Stimulated activated naive CD8-positive, alpha-beta T cell treated with anti-CD3 and anti-CD28 coated beads, Interleukin-15, Interleukin-2, amounts not matched to agents 100 ng/mL and 50 ng/mL, for 24 hours (primary cell): ENCODE measurements around the gene ZFPM1.

Experiments
- H3K27ac Mint-ChIP-seq: one replicate; pipeline ENCODE4 v1.8.0; 2021; ENCODE audit warnings: mild to moderate bottlenecking, mixed read lengths
- H3K27me3 Mint-ChIP-seq: one replicate; pipeline ENCODE4 v1.8.0; 2021; ENCODE audit warnings: mixed read lengths
- H3K36me3 Mint-ChIP-seq: one replicate; pipeline ENCODE4 v1.8.0; 2021; ENCODE audit warnings: low read depth, mixed read lengths
- H3K4me1 Mint-ChIP-seq: one replicate; pipeline ENCODE4 v1.8.0; 2021; ENCODE audit warnings: low read depth, mixed read lengths
- H3K4me3 Mint-ChIP-seq: one replicate; pipeline ENCODE4 v1.8.0; 2021; ENCODE audit warnings: mild to moderate bottlenecking, mixed read lengths
- H3K9me3 Mint-ChIP-seq: one replicate; pipeline ENCODE4 v1.8.0; 2021; ENCODE audit warnings: mixed read lengths

The ZFPM1 gene

DNA sequence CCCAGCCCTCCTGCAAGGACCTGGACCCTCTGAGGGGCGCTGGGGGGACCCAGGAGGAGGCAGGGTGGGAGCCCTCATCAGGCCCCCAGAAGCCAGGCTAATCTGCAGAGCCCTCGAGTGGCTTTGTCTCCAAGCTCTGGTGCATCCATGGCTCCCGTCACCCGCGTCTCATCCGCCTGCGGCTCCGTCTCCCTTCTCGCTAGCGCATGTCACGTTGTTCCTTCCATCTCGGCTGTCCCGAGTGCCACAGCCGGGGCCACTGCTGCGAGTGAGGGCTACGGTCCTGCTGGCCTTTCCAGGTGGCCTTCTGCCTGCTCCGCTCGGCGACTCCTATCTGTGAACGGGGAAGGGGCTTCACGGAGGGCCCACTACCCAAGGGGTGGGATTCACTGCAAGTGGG is 53.6 kb downstream of the ZFPM1 start:
- Mint-ChIP-seq H3K4me1 (peaks cover 13% of the 10 kb centered on the region), H3K36me3 (no peaks in the 10 kb centered on the region), H3K27me3 (no peaks in the 10 kb centered on the region), H3K4me3 (no peak overlapping the region), H3K27ac (no peak overlapping the region), H3K9me3 (no peaks in the 10 kb centered on the region)

DNA sequence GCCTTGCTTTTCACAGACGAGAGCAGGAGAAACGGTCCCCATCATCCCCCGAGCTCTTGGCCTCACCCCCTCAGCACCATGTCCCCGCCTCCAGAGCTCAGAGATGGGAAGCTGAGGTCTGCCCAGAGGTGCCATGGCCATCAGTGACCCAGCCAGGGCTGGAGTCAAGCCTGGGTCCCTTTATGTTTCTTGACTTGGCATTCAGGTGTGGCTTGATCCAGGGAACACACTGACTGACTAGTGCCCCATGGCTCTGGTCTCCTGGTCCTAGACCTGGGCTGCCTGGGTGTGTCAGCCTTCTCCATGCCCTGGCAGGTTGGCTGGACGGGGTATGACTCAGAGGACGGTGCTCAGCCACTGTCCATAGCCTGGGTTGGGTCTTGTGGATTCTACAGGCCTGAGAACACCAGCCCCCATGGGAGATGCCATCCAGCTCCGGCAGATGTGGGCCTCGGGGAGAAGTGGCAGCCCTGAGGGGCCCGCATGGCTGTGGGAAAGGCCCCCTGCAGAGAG is 54.2 kb downstream of the ZFPM1 start:
- Mint-ChIP-seq H3K27me3 (no peaks in the 10 kb centered on the region), H3K36me3 (no peaks in the 10 kb centered on the region), H3K4me1 (peaks cover 13% of the 10 kb centered on the region), H3K27ac (no peak overlapping the region), H3K4me3 (no peak overlapping the region), H3K9me3 (no peaks in the 10 kb centered on the region)

DNA sequence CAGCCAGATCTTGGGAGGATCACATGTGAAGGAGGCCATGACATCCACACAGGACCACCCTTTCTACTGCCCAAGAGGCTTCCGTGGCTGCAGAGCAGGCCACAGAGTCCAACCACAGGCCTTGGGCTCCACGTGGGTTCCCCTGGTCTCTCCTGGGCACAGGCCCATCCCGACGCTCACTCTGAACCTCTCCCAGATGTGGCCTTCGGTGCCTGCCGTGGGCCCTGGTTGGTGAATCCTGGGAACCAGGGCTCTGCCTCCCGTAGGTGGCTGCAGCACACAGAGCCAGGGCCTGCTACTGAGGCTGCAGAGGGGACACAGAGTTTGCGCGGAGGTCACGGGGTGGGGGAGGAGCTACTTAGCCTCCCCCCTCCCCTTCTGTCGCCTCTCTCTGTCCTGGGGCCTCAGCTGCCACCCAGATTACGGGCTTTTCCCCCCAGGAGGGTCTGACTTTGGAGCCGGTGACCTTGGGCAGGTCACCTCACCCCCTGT is 55.3 kb downstream of the ZFPM1 start:
- no peaks in the 10 kb centered on the region for H3K27me3 Mint-ChIP-seq
- H3K9me3 Mint-ChIP-seq, result no peaks in the 10 kb centered on the region
- peaks cover 11% of the 10 kb centered on the region for H3K4me1 Mint-ChIP-seq
- no peak overlapping the region for H3K4me3 Mint-ChIP-seq
- no peak overlapping the region for H3K27ac Mint-ChIP-seq
- no peaks in the 10 kb centered on the region for H3K36me3 Mint-ChIP-seq

DNA sequence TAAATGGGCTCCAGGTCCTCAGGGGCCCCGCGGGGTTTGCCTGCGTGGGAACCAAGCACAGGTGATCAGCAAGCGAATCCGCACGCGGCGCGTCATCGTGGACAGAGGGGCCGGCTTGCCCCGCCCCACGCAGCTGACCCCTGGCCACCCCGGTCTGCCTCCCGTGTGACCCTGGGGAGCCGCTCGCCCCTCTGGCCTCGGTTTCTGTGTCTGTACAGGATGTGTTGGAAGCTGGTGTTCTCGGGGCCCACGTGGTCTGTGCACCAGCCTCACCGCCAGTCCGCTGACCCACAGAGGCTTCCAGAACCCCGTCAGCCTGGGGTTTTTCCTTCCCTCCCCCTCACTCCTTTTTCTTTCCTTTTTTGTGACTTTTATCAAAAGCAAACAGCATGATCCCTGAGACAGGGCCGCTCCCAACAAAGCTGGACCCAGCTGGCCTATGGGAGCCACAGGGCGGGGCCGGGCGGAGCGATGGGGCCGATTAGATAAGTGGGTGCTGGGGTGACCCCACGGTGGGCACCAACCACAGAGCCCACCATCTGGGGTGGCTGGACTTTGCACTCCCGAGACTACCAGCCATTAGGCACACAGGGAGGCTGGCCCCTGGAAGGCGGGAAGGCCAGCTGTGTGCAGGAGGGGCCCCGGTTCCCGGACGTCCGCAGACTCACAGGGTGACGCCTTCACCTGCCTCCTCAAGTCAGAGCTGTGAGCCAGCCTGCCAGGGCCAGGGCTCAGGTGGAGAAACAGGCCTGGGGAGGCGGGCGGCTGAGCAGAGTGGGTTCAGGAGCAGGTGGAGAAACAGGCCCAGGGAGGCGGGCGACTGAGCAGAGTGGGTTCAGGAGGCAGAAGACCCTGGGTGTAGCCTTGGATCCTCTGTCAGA is 56.0 kb downstream of the ZFPM1 start:
- H3K27ac Mint-ChIP-seq, result no peak overlapping the region

DNA sequence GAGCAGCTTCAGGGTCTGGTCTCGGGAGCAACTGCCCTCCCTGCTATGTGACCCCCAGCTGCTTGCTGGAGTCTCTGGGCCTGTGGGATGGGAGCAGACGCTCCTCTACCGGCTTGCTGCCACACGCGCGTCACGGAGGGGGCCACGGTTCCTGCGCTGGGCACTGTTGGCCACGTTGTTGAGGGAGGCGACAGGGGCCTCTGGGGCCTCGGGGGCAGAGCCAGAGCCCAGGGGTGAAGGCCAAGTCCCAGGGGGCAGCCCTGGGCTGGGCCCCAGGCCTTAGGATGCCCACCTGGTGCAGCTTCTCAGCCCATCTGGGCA is 56.6 kb downstream of the ZFPM1 start:
- Mint-ChIP-seq H3K4me3 (no peak overlapping the region), H3K27ac (no peak overlapping the region), H3K4me1 (peaks cover 5% of the 10 kb centered on the region), H3K27me3 (no peaks in the 10 kb centered on the region), H3K36me3 (no peaks in the 10 kb centered on the region), H3K9me3 (no peaks in the 10 kb centered on the region)

More for the DNA sequence above, 56.0 kb downstream of the ZFPM1 start:
- H3K27me3 Mint-ChIP-seq, result no peaks in the 10 kb centered on the region
- no peak overlapping the region for H3K4me3 Mint-ChIP-seq
- no peaks in the 10 kb centered on the region for H3K9me3 Mint-ChIP-seq
- no peaks in the 10 kb centered on the region for H3K36me3 Mint-ChIP-seq
- H3K4me1 Mint-ChIP-seq, result peaks cover 6% of the 10 kb centered on the region

DNA sequence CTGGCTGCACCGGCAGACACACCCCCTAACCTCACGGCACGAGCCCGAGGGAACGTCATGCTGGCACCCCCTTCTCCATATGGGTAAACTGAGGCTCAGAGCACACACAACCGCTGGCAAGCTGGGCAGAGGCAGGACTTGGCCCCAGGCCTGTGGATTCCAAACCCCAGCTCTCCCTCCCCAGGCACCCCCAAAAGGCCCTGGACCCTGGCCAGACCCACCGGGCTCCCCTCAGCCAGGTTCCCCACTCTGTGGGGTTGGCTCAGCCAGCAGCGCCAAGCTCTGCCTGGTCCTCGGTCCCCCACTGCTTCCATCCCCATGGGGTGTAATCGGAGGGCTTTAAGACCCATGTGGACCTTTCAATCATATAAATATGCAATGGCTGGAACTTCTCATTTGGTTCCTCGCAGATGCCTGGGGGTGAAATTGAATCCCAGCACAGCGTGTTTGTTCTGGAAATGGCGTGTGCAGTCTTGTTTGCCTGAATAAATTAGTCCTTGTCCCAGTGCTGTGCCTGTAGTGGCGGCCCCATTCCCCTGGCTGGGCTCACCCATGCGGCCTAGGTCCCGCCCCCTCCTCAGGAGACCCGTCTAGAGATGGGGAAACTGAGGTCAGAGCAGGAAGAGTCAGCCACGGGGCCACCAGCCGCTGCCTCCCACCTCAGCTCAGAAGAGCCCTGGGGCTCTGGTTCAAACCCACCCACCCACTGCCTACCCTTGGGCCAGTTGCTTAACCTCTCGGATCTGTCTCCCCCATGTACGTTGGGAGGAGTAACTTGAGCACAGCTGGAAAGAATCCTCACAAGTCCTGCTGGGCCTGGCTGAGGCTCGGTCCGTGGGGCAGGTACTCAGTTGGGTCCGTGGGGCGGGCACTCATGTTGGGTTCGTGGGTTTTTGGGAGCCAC is 57.3 kb downstream of the ZFPM1 start:
- Mint-ChIP-seq H3K4me3 (no peak overlapping the region), H3K27me3 (no peaks in the 10 kb centered on the region), H3K9me3 (no peaks in the 10 kb centered on the region), H3K27ac (no peak overlapping the region), H3K36me3 (no peaks in the 10 kb centered on the region), H3K4me1 (no peaks in the 10 kb centered on the region)

DNA sequence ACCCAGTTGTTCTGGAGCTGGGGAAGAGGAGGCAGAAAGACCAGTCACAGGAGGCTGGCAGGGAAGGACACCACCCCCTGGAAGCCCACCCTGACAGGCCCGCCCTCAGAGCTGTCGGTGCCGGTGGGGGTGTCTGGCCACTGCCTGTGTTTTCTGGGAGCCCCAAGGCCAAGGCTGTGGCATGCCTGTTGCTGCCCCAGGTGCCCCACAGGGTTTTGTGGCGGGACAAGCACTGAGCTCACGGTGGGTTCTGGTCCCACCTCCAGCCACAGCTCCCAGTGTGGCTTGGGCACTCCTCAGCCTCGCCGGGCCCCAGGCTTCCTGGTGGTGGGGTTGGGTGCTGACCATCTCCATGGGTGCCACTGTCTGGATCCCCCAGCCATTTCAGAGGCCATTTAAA is 58.0 kb downstream of the ZFPM1 start:
- Mint-ChIP-seq H3K27me3 (no peaks in the 10 kb centered on the region), H3K9me3 (no peaks in the 10 kb centered on the region), H3K27ac (no peak overlapping the region), H3K4me3 (no peak overlapping the region), H3K4me1 (no peaks in the 10 kb centered on the region), H3K36me3 (no peaks in the 10 kb centered on the region)

DNA sequence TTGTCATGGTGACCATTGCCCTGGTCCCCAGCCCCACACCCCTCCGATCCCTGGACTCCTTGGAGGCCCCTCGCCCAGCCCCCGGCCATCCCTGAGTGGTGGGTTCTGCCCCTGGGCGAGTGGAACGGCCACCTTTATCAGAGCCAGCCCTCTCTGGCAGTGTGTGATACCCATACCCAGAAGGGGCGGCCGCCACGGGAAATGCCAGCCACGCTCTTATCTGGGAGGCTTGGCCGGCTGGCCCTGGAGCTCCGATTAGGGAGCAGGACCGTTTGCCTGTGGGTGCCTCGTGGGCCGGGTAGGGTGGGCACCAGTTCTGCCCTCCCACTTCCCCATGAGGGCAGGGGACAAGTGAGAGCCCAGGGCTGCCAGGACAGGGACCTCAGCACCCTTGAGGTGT is 58.8 kb downstream of the ZFPM1 start:
- no peaks in the 10 kb centered on the region for H3K9me3 Mint-ChIP-seq
- H3K27ac Mint-ChIP-seq, result no peak overlapping the region
- H3K4me1 Mint-ChIP-seq, result no peaks in the 10 kb centered on the region
- H3K27me3 Mint-ChIP-seq, result no peaks in the 10 kb centered on the region
- no peaks in the 10 kb centered on the region for H3K36me3 Mint-ChIP-seq
- no peak overlapping the region for H3K4me3 Mint-ChIP-seq

DNA sequence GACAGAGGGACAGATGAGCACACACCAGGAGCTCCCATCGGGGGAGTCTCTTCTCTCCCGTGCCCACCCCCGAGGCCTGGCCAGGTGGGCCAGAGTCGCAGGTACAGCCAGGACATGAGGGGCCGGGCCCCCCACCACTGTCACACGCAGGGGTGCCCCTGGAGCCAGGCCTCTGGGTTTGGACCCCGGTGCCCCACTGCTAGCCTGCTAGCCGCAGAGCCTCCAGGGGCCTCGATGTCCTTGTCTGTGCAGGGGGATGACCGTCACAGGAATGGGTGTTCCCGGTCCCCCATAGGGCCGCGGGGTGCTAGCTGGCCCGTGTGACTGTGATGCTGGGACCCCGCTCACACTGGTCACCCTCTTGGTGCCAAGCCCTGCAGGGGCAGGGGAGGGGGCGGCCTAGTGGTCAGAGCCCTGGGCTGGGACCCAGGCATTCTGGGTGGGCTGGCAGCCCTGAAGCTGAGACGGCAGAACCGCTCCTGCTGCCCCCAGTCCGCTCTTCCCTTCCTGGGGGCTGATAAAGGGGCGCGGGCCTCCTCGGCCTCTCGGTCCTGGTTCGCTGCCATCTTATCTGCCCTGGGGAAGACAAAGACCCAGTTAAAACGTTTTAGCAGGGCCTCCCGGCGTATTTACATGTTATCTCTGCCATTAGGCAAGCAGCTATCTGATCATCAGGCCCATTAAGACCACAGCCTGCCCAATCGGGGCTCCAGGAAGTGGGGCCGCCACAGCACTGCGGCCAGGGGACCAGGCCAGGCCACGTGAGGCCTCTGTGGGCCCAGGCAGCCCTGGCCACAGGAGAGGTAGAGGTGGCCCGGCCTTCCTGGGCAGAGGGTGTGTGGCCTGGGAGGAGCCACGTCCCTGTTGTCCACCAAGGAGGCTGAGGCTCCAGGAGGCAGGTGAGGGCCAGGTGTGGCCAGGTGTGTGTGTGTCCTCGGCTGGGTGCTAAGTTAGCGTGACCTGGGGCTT is 59.9 kb downstream of the ZFPM1 start:
- no peak overlapping the region for H3K4me3 Mint-ChIP-seq
- H3K4me1 Mint-ChIP-seq, result no peaks in the 10 kb centered on the region
- no peaks in the 10 kb centered on the region for H3K9me3 Mint-ChIP-seq
- H3K27ac Mint-ChIP-seq, result no peak overlapping the region
- peaks cover 1% of the 10 kb centered on the region for H3K36me3 Mint-ChIP-seq
- H3K27me3 Mint-ChIP-seq, result no peaks in the 10 kb centered on the region

DNA sequence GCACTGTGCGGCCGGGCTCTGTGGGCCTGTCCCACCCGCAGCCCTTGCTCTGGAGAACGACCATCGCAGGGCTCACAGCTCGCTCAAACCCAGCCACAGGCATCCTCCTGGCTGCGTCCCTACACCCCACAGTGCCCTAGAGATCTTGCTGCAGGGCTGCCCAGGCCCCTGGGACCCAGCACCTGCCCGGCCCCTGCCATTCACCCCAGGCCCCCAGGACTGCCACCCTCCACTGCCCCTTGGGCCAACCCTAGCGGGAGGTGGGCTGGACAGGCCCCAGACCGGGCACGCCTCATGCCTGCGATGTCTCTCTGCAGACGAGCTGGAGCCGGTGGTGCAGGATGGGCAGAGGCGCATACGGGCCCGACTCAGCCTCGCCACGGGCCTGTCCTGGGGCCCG is 61.0 kb downstream of the ZFPM1 start:
- H3K4me3 Mint-ChIP-seq, result no peak overlapping the region
- H3K27ac Mint-ChIP-seq, result no peak overlapping the region
- no peaks in the 10 kb centered on the region for H3K4me1 Mint-ChIP-seq
- no peaks in the 10 kb centered on the region for H3K27me3 Mint-ChIP-seq
- H3K36me3 Mint-ChIP-seq, result peaks cover 10% of the 10 kb centered on the region
- H3K9me3 Mint-ChIP-seq, result no peaks in the 10 kb centered on the region

DNA sequence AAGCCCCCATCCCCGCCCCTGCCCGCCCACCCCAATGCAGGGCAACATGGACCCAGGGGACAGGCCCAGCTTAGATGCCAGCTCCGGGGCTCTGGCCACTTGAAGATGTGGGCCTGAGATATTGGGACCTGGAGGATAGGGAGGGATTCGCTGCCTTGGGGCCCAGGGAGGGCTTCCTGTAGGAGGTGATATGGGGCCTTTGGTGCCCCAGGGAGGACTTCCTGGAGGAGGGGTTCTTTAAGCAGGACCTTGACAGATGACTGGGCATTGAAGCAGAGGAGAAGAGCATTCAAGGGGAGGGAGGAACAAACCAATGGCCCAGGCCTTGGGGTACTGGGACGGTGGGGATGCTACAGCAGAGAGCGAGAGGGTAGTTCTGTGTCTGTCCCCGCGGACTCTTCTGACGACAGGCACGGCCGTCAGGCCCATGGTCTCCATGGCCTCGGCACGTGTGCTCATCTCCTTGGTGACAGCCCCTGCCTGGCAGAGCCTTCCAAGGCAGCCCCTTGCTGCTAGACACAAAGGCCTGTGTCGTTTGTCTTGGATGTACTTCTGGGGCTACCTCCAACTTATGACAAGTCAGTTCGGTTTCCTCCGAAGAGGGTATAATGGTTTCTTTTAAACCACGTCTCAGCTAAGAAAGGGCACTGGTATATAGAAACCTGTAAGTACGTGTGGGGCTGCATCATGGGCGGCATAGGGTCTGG is 61.6 kb downstream of the ZFPM1 start:
- Mint-ChIP-seq H3K27ac (no peak overlapping the region), H3K4me3 (no peak overlapping the region), H3K36me3 (peaks cover 10% of the 10 kb centered on the region), H3K9me3 (no peaks in the 10 kb centered on the region), H3K27me3 (no peaks in the 10 kb centered on the region), H3K4me1 (no peaks in the 10 kb centered on the region)

DNA sequence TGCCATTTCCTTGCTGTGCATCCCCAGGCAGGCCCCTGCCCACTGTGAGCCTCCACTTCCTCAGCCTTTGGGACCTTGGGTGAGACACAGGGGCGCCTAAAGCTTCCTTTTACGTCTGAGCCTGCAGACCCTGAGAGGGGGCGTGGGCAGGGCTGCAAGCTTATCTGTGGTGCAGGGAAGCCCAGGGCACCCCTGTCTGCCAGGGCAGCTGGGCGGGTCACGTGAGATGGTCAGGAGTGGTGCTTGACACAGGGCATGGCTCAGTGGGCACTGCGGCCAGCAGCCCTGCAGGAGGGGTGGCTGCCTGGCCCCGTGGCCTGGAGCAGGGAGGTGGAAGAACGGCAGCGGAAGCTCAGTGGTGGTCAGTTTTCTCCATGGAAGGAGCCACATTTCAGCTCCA is 62.3 kb downstream of the ZFPM1 start:
- H3K36me3 Mint-ChIP-seq, result peaks cover 14% of the 10 kb centered on the region
- no peak overlapping the region for H3K4me3 Mint-ChIP-seq
- H3K27ac Mint-ChIP-seq, result no peak overlapping the region
- no peaks in the 10 kb centered on the region for H3K9me3 Mint-ChIP-seq
- no peaks in the 10 kb centered on the region for H3K4me1 Mint-ChIP-seq
- H3K27me3 Mint-ChIP-seq, result no peaks in the 10 kb centered on the region

DNA sequence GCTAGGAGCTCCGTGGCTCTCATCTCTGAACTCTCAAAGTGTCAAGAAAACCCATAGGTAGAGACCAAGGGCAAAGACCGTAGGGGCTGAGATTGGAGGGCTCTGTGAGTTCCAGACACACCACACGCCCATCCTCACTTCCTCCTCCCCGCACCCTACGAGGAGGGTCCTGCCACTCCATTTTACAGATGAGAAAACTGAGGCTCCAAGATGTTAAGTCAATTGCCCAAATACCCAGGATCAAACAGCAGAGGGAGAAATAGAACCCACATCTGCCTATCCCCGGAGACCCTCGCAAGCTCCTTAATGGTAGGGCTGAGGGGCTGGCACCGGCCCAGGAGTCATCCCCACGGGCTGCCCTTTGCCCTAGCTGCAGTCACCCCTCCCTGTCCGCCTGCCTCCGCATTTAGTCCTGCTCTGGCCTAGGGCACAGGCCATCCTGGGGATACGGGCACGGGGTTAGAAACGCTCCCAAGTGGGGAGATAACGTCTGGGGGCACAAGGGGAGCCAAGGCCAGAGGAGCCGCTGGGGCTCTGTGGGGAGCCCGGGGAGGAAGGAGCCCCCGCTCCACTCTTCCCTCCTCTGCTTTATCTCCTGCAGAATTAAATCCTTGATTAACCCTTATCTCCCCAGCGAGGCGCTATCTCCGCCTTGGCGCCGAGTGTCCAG is 63.0 kb downstream of the ZFPM1 start:
- Mint-ChIP-seq H3K4me3 (no peak overlapping the region), H3K27me3 (no peaks in the 10 kb centered on the region), H3K27ac (no peak overlapping the region), H3K4me1 (no peaks in the 10 kb centered on the region), H3K9me3 (no peaks in the 10 kb centered on the region), H3K36me3 (peaks cover 15% of the 10 kb centered on the region)
